Immature natural killer cell (primary cell): ENCODE measurements around the gene SLC27A5. TPM values are rescaled to one million over a fixed set of nuclear protein-coding genes. Genes with fewer than 3 reads are reported as not detected.
A peak's percentile ranks its signal among the peaks of the same experiment; 100 is the strongest.
"Not testable (repeated sequence)": the region's sequence is repeated elsewhere in the genome, so short reads cannot be mapped to it uniquely, and the experiment has no call there.

ENCODE experiments used
- DNase-seq, 3 donors: peaks; one replicate each; pipeline ENCODE4 v3.0.0; 2022; ENCODE audit warnings: mixed read lengths in 1 of 3
- H3K27ac Mint-ChIP-seq, 6 donors: one replicate each; pipeline ENCODE4 v1.8.0; 2020; ENCODE audit warnings: mixed read lengths in 6 of 6, mild to moderate bottlenecking in 5 of 6, inconsistent platforms in 4 of 6, moderate library complexity in 3 of 6
- H3K27me3 Mint-ChIP-seq, 3 donors: one replicate each; pipeline ENCODE4 v1.8.0; 2020 to 2021; ENCODE audit warnings: low read depth in 3 of 3, mild to moderate bottlenecking in 3 of 3, mixed read lengths in 3 of 3, moderate library complexity in 3 of 3, inconsistent platforms in 1 of 3
- H3K36me3 Mint-ChIP-seq, 3 donors: one replicate each; pipeline ENCODE4 v1.8.0; 2020; ENCODE audit warnings: mixed read lengths in 3 of 3, inconsistent platforms in 2 of 3, mild to moderate bottlenecking in 2 of 3
- H3K4me1 Mint-ChIP-seq, 2 donors: one replicate each; pipeline ENCODE4 v1.8.0; 2020; ENCODE audit warnings: inconsistent platforms in 2 of 2, mild to moderate bottlenecking in 2 of 2, mixed read lengths in 2 of 2, moderate library complexity in 1 of 2
- H3K4me3 Mint-ChIP-seq, 5 donors: one replicate each; pipeline ENCODE4 v1.8.0; 2020; ENCODE audit warnings: mild to moderate bottlenecking in 5 of 5, mixed read lengths in 5 of 5, inconsistent platforms in 3 of 5, moderate library complexity in 3 of 5
- H3K9me3 Mint-ChIP-seq, 6 donors: one replicate each; pipeline ENCODE4 v1.8.0; 2020; ENCODE audit warnings: mild to moderate bottlenecking in 6 of 6, mixed read lengths in 6 of 6, inconsistent platforms in 4 of 6, moderate library complexity in 3 of 6
- polyA plus RNA-seq, 3 donors: library from polyadenylated mRNA; unstranded; fragments of 300-500 nt; fragmentation: Illumina TruSeq; gene quantifications; one replicate each; pipeline ENCODE4 v1.2.3, GENCODE V29; 2021

Gene SLC27A5
- polyA plus RNA-seq, 3 donors from 2014 or later = 7.6 to 23.7 (median 14.8) TPM

DNA sequence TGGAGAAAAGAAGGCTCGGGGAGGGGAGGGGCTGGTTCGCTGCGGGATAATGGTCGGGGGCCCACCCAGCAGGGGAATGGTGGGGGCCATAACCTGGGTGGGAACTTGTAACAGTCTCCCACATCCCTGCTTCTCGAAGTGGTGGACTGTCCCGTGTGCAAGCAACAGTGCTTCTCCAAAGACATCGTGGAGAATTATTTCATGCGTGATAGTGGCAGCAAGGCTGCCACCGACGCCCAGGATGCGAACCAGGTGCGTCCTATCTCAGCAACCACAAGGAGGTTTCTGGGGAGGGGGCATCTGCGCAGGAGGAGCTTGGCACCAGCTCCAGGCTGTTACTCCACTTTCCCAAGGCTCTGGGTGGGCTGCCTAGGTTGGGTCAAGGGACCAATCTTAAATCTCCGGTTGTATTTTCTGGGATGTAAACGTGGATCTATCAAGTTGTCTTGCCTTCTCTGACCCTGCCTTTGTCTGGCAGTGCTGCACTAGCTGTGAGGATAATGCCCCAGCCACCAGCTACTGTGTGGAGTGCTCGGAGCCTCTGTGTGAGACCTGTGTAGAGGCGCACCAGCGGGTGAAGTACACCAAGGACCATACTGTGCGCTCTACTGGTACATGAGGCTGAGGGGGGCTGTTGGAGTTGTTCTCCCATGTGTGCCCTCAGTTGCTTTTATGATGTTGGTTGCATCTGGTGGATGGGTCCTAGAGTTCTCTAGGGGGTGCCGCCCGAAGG lies 33.7 kb upstream of the SLC27A5 start:
- peaks cover 23 to 28% (median 26%) of the 10 kb centered on the region in 3 donors for H3K27me3 Mint-ChIP-seq
- H3K4me3 Mint-ChIP-seq = peak overlapping the region; percentile 88 to 92 (median 91)
- H3K27ac Mint-ChIP-seq = peak overlapping the region; percentile 86 to 91 (median 88)
- peaks cover 4 to 16% (median 6%) of the 10 kb centered on the region in 3 donors for H3K36me3 Mint-ChIP-seq
- no peaks in the 10 kb centered on the region for H3K9me3 Mint-ChIP-seq
- no peak for DNase-seq
- peaks cover 33 to 37% of the 10 kb centered on the region in 2 donors for H3K4me1 Mint-ChIP-seq

- no peaks in the 10 kb centered on the region for H3K9me3 Mint-ChIP-seq
- H3K27me3 Mint-ChIP-seq = peaks cover 23 to 28% (median 23%) of the 10 kb centered on the region in 3 donors
- DNase-seq = no peak
- H3K27ac Mint-ChIP-seq = peak overlapping the region; percentile 84 to 98 (median 90)
- peaks cover 4 to 14% (median 4%) of the 10 kb centered on the region in 3 donors for H3K36me3 Mint-ChIP-seq
- peaks cover 33 to 37% of the 10 kb centered on the region in 2 donors for H3K4me1 Mint-ChIP-seq
- peak overlapping the region; percentile 90 to 98 (median 92) for H3K4me3 Mint-ChIP-seq
Observed at GRCh38 chr19:58544591-58545285, 32.9 kb upstream of the SLC27A5 start.

GRCh38 chr19:58543826-58544590 lies 32.2 kb upstream of the SLC27A5 start, which contains the start of gene TRIM28:
Gene TRIM28 (plus strand): TSS chr19:58544064. CDS start chr19:58544758, 694 bp downstream.
- H3K27me3 Mint-ChIP-seq = peaks cover 22 to 26% (median 26%) of the 10 kb centered on the region in 3 donors
- peak within 1 kb of the TSS; percentile 90 to 98 (median 92) for H3K4me3 Mint-ChIP-seq
- H3K9me3 Mint-ChIP-seq = no peaks in the 10 kb centered on the region
- DNase-seq = peak; percentile 100
- peak within 1 kb of the TSS; percentile 96 to 100 (median 98) for H3K27ac Mint-ChIP-seq
- H3K4me1 Mint-ChIP-seq = peaks cover 33 to 37% of the 10 kb centered on the region in 2 donors
- peaks cover 4 to 14% (median 4%) of the 10 kb centered on the region in 3 donors for H3K36me3 Mint-ChIP-seq

DNA sequence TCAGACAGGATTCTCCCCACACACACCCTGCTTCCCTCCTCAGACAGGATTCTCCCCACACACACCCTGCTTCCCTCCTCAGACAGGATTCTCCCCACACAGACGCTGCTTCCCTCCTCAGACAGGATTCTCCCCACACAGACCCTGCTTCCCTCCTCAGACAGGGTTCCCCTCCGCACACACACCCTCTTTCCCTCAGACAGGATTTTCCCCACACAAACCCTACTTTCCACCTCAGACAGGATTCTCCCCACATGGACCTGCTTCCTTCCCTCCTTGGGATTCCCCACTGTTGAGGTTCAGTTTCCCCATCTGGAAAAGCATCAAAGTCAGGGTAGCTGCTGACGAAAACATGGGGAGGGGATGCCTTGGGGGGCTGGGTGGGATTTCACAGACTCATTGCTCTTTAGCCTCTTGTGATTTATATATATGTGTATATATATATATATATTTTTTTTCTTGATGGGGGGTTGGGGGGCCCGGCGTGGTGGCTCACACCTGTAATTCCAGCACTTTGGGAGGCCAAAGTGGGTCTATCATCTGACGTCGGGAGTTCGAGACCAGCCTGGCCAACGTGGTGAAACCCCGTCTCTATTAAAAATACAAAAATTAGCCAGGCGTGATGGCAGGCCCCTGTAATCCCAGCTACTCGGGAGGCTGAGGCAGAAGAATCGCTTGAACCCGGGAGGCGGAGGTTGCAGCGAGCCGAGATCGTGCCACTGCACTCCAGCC lies 31.0 kb upstream of the SLC27A5 start:
- H3K4me1 Mint-ChIP-seq = peaks cover 30 to 43% of the 10 kb centered on the region in 2 donors

DNA sequence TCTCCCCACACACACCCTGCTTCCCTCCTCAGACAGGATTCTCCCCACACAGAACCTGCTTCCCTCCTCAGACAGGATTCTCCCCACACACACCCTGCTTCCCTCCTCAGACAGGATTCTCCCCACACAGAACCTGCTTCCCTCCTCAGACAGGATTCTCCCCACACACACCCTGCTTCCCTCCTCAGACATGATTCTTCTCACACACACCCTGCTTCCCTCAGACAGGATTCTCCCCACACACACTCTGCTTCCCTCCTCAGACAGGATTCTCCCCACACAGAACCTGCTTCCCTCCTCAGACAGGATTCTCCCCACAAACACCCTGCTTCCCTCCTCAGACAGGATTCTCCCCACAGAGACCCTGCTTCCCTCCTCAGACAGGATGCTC lies 27.4 kb upstream of the SLC27A5 start:
- H3K36me3 Mint-ChIP-seq, DNase-seq, H3K9me3 Mint-ChIP-seq, H3K27ac Mint-ChIP-seq, H3K4me3 Mint-ChIP-seq: not testable (repeated sequence)
- H3K4me1 Mint-ChIP-seq = peaks cover 9 to 13% of the 10 kb centered on the region in 2 donors
- peaks cover 8 to 12% (median 10%) of the 10 kb centered on the region in 3 donors for H3K27me3 Mint-ChIP-seq

More for the DNA sequence above, 31.0 kb upstream of the SLC27A5 start:
- DNase-seq, H3K36me3 Mint-ChIP-seq, H3K9me3 Mint-ChIP-seq: not testable (repeated sequence)
- H3K27ac Mint-ChIP-seq = peak overlapping the region in 5 of 6 donors; percentile 40 to 100 (median 71)
- peaks cover 24 to 26% (median 25%) of the 10 kb centered on the region in 3 donors for H3K27me3 Mint-ChIP-seq
- H3K4me3 Mint-ChIP-seq = peak overlapping the region in 3 of 5 donors; percentile 13 to 29 (median 28)

DNA sequence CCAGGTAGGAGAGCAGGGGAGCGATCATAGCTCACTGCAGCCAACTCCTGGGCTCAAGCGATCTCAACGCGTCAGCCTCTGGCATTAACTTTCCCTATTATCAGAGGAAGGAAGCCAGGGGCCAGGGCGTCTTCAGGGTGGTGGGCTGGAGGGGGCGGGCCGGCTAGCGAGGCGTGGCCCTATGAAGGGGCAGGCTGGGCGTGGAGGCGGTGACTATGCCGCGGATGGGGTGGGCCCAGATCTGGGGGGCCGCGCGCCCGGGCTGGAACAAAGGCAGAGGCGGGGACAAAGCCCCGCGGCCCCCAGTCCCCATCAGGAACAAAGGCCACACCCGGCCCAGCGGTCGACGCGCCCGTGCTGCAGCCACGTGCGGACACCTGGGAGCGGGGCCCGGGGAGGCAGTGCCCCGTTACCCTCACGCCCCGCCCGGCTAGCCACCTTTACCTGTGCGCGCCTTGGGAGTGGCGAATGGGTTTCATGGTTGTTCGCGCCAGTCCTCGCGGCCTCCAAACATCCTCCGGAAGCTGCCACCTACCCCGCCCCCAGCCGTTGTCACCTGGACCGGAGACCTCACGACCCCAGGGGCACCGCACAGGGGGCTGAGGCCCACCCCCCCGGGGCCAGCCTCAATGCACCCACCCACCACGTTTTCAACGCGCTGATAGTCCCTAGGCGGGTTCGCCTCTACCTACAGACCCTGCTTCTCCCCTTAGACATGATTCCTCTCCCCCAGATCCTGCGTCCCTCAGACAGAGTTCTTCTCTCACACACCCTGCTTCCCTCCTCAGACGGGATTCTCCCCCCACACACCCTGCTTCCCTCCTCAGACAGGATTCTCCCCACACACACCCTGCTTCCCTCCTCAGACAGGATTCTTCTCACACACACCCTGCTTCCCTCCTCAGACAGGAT lies 26.7 kb upstream of the SLC27A5 start:
- H3K9me3 Mint-ChIP-seq = no peaks in the 10 kb centered on the region
- peak overlapping the region; percentile 27 to 52 (median 49) for H3K4me3 Mint-ChIP-seq
- DNase-seq = no peak
- peaks cover 4 to 7% of the 10 kb centered on the region in 2 donors for H3K4me1 Mint-ChIP-seq
- H3K36me3 Mint-ChIP-seq = peaks cover 0 to 4% (median 0%) of the 10 kb centered on the region in 3 donors
- H3K27ac Mint-ChIP-seq = peak overlapping the region in 1 of 6 donors; percentile 65
- peaks cover 2 to 5% (median 3%) of the 10 kb centered on the region in 3 donors for H3K27me3 Mint-ChIP-seq

DNA sequence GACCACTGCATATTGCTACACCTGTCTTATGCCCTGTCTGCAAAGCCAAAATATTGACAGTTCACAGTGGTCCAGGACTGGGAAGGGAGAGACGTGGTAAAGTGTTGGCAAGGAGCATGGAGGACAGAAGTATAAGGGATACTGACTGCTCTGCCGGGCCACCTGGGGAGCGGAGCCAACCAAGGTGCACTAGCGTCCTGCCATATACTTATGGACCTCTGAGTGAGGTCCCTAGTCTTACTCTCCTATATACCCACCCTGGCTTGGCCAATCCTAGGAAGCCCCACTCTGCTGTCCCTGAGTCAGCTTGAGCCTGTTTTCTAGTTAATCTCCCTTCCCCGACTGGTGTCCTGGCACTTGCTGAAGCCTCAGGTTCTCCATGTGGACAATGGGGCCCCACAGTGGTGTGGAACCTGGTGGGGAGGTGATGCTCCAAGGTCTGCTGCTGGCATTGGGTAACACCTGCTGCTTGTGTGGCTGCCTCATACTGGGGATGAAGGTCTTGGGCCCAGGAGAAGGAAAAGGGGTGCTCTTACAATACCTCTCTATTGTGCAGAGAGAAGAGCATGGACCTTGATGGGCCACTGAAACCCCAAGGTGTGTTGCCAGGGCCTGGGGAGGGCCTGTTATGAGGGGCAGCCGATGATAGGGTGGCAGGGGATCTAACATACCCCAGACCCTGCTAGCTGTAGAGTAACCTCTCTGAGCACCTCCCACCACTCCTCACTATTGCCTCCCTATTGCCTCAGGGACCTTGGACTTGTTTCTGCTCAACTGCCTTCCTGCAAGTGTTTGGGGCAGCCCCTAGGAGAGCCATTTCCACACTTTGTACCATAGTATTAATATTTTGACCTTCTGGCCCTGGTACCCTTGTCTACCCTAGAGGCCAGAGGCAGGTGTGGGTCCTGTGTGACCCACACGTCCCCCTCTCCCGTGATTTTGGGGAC lies 25.3 kb upstream of the SLC27A5 start:
- peaks cover 2 to 5% (median 3%) of the 10 kb centered on the region in 3 donors for H3K27me3 Mint-ChIP-seq
- peaks cover 0 to 5% (median 0%) of the 10 kb centered on the region in 3 donors for H3K36me3 Mint-ChIP-seq
- no peak for DNase-seq
- peak overlapping the region in 1 of 5 donors; percentile 27 for H3K4me3 Mint-ChIP-seq
- H3K9me3 Mint-ChIP-seq = no peaks in the 10 kb centered on the region
- H3K4me1 Mint-ChIP-seq = peaks cover 2 to 6% of the 10 kb centered on the region in 2 donors
- no peak overlapping the region for H3K27ac Mint-ChIP-seq

DNA sequence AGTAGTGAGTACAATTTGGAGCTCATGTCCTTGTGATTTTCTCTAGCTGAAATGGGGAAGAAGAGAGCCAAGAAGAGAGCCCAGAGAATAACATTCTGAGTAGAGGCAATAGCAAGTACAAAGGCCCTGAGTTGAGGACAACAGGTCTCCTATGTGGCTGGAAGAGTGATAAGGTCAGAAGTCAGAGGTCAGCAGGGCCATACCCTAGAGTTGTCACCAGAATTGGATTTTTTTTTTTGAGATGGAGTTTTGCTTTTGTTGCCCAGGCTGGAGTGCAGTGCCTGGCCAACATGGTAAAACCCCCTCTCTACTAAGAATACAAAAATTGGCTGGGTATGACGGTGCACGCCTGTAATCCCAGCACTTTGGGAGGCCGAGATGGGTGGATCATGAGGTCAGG lies 24.1 kb upstream of the SLC27A5 start:
- peak overlapping the region in 1 of 5 donors; percentile 28 for H3K4me3 Mint-ChIP-seq
- peaks cover 0 to 5% (median 0%) of the 10 kb centered on the region in 3 donors for H3K36me3 Mint-ChIP-seq
- no peaks in the 10 kb centered on the region for H3K9me3 Mint-ChIP-seq
- H3K4me1 Mint-ChIP-seq = peaks cover 2 to 6% of the 10 kb centered on the region in 2 donors
- H3K27ac Mint-ChIP-seq = no peak overlapping the region
- H3K27me3 Mint-ChIP-seq = peaks cover 2 to 5% (median 3%) of the 10 kb centered on the region in 3 donors
- DNase-seq = no peak

GRCh38 chr19:58531034-58531840 lies 19.4 kb upstream of the SLC27A5 start:
- no peak overlapping the region for H3K4me3 Mint-ChIP-seq
- peaks cover 0 to 5% (median 0%) of the 10 kb centered on the region in 3 donors for H3K36me3 Mint-ChIP-seq
- peaks cover 0 to 4% (median 2%) of the 10 kb centered on the region in 3 donors for H3K27me3 Mint-ChIP-seq
- no peak for DNase-seq
- no peak overlapping the region for H3K27ac Mint-ChIP-seq
- no peaks in the 10 kb centered on the region for H3K9me3 Mint-ChIP-seq
- H3K4me1 Mint-ChIP-seq = no peaks in the 10 kb centered on the region

- no peak for DNase-seq
- Mint-ChIP-seq H3K27me3 (peaks cover 0 to 4% (median 0%) of the 10 kb centered on the region in 3 donors), H3K27ac (no peak overlapping the region), H3K36me3 (peaks cover 0 to 5% (median 0%) of the 10 kb centered on the region in 3 donors), H3K4me3 (no peak overlapping the region), H3K4me1 (no peaks in the 10 kb centered on the region), H3K9me3 (no peaks in the 10 kb centered on the region)
Observed at GRCh38 chr19:58529405-58529804, 17.6 kb upstream of the SLC27A5 start.
